ENCODE results near the gene SLC12A6.
"Not testable (repeated sequence)": the region's sequence is repeated elsewhere in the genome, so short reads cannot be mapped to it uniquely, and the experiment has no call there.

- TF ChIP-seq CTCF (conservative IDR thresholded peaks at IDR 0.05; ENCODE audit: low read length); EZH2phosphoT487 (IDR thresholded peaks at IDR 0.05; ENCODE audit: borderline replicate concordance): not testable (repeated sequence)
Observed at GRCh38 chr15:34380491-34380890, 42.9 kb upstream of the SLC12A6 start.
